ENCODE measurements around the gene RAB22A.

- no peak for TF ChIP-seq TFCP2L1 (CRISPR knock-in tag; IDR thresholded peaks at IDR 0.05)
- no peak for TF ChIP-seq MYC (IDR thresholded peaks at IDR 0.05; ENCODE audit: borderline replicate concordance, low read length)
- TF ChIP-seq CTCF (IDR thresholded peaks at IDR 0.05), result no peak
- no peak for TF ChIP-seq USF2 (IDR thresholded peaks at IDR 0.05)
- no peak for TF ChIP-seq MAZ (IDR thresholded peaks at IDR 0.05; ENCODE audit: borderline replicate concordance, low read depth, low read length)
- no peak for TF ChIP-seq POLR2AphosphoS2 (conservative IDR thresholded peaks at IDR 0.05; ENCODE audit: low read length)
- peak; percentile 95 for TF ChIP-seq POLR2A (IDR thresholded peaks at IDR 0.05; ENCODE audit: low read length)
- TF ChIP-seq EP300 (IDR thresholded peaks at IDR 0.05), result no peak
- no peak for TF ChIP-seq MAFK (IDR thresholded peaks at IDR 0.05; ENCODE audit: partially characterized antibody)
- no peak for TF ChIP-seq NFE2L2 (conservative IDR thresholded peaks at IDR 0.05; ENCODE audit: low read length)
- 0 out of 2 replicates have a peak, but pooled peaks have one; percentile 19 for TF ChIP-seq HOXB5 (CRISPR knock-in tag; IDR thresholded peaks at IDR 0.05)
- peak in 1 of 2 experiments; percentile 89; a peak in 2 of 5 replicates for TF ChIP-seq JUN (IDR thresholded peaks at IDR 0.05)
- no peak for TF ChIP-seq SMC3 (IDR thresholded peaks at IDR 0.05)
- no peak for TF ChIP-seq ESRRA (IDR thresholded peaks at IDR 0.05; ENCODE audit: borderline replicate concordance, low read length)
These were observed at the start of gene RAB22A for GRCh38 chr20:58309591-58310290.
